Neural cell (in vitro differentiated cells): ENCODE results near the gene APOH. TPM values are rescaled to one million over a fixed set of nuclear protein-coding genes. Genes with fewer than 3 reads are reported as not detected.

ENCODE experiments used
- H2AFZ ChIP-seq: fragments of 200-600, 300-800 bp; sonication (generic), shearing (Covaris generic); 2 replicates; pipeline ENCODE4 v1.6.0; 2014; ENCODE audit warnings: low read depth, mild to moderate bottlenecking, antibody characterized with exemption, low read length, moderate library complexity
- H3F3A ChIP-seq: fragments of 200-600 bp; shearing (Covaris generic); 2 replicates; pipeline ENCODE4 v1.6.1; 2016; ENCODE audit warnings: mild to moderate bottlenecking, moderate library complexity, mixed read lengths, antibody characterized with exemption, low read length; ENCODE audit not compliant: insufficient read depth, poor library complexity, severe bottlenecking
- H3K27ac ChIP-seq: fragments of 200-600, 300-800 bp; sonication (generic), shearing (Covaris generic); 2 replicates; pipeline ENCODE4 v1.5.1; 2014; ENCODE audit warnings: mild to moderate bottlenecking, low read length, moderate library complexity
- H3K27me3 ChIP-seq: fragments of 300-800, 200-600 bp; sonication (generic), shearing (Covaris generic); 2 replicates; pipeline ENCODE4 v1.6.0; 2014; ENCODE audit warnings: mild to moderate bottlenecking, low read depth, low read length, moderate library complexity; ENCODE audit not compliant: insufficient read depth
- H3K36me3 ChIP-seq: fragments of 300-800, 200-600 bp; sonication (generic), shearing (Covaris generic); 2 replicates; pipeline ENCODE4 v1.5.1; 2014; ENCODE audit warnings: mild to moderate bottlenecking, antibody characterized with exemption, low read length, moderate library complexity; ENCODE audit not compliant: insufficient read depth
- H3K4me2 ChIP-seq: fragments of 300-800, 200-600 bp; sonication (generic), shearing (Covaris generic); 2 replicates; pipeline ENCODE4 v1.6.0; 2014; ENCODE audit warnings: mild to moderate bottlenecking, low read length
- H3K4me3 ChIP-seq: fragments of 300-800, 200-600 bp; sonication (generic), shearing (Covaris generic); 2 replicates; pipeline ENCODE4 v1.5.1; 2014; ENCODE audit warnings: mild to moderate bottlenecking, low read length, moderate library complexity
- H3K79me2 ChIP-seq: fragments of 200-600 bp; shearing (Covaris generic); replicated peaks from 2 replicates; pipeline ENCODE4 v1.6.0; 2014; ENCODE audit warnings: mild to moderate bottlenecking, low read length, moderate library complexity; ENCODE audit not compliant: insufficient read depth
- H3K9ac ChIP-seq: fragments of 300-800, 200-600 bp; sonication (generic), shearing (Covaris generic); 2 replicates; pipeline ENCODE4 v1.6.1; 2016; ENCODE audit warnings: mild to moderate bottlenecking, low read length, mixed read lengths
- H3K9me2 ChIP-seq: fragments of 200-600 bp; shearing (Covaris generic); 2 replicates; pipeline ENCODE4 v1.6.1; 2016; ENCODE audit warnings: mild to moderate bottlenecking, low read length, mixed read lengths; ENCODE audit not compliant: insufficient read depth
- H3K9me3 ChIP-seq: fragments of 200-600, 300-800 bp; sonication (generic), shearing (Covaris generic); 2 replicates; pipeline ENCODE4 v1.6.1; 2016; ENCODE audit warnings: mild to moderate bottlenecking, mixed run types, low read length, moderate library complexity, mixed read lengths
- H4K20me1 ChIP-seq: fragments of 200-600 bp; shearing (Covaris generic); 2 replicates; pipeline ENCODE4 v1.6.1; 2016; ENCODE audit warnings: mild to moderate bottlenecking, mixed run types; ENCODE audit not compliant: insufficient read depth
- EP300 ChIP-seq: fragments of 450-650 bp; conservative IDR thresholded peaks from 2 replicates; pipeline ENCODE4 v1.6.1; 2014; ENCODE audit warnings: antibody characterized with exemption, mild to moderate bottlenecking, moderate library complexity; ENCODE audit not compliant: poor library complexity, severe bottlenecking
- EZH2 ChIP-seq: fragments of 200-600, 300-800 bp; shearing (Covaris generic), sonication (generic); IDR thresholded peaks from 2 replicates; pipeline ENCODE4 v1.6.1; 2014; ENCODE audit warnings: antibody characterized with exemption, low read length, borderline replicate concordance, mild to moderate bottlenecking; ENCODE audit not compliant: insufficient read depth, poor library complexity, severe bottlenecking
- MXI1 ChIP-seq: fragments of 450-650 bp; conservative IDR thresholded peaks from 2 replicates; pipeline ENCODE4 v1.6.1; 2014; ENCODE audit warnings: antibody characterized with exemption, mild to moderate bottlenecking; ENCODE audit not compliant: poor library complexity, severe bottlenecking
- POLR2AphosphoS5 ChIP-seq: IDR thresholded peaks from 2 replicates; pipeline ENCODE4 v1.6.1; 2012
- RAD21 ChIP-seq: fragments of 450-650 bp; conservative IDR thresholded peaks from 2 replicates; pipeline ENCODE4 v1.6.1; 2014; ENCODE audit warnings: antibody characterized with exemption, mild to moderate bottlenecking, moderate library complexity
- REST ChIP-seq: IDR thresholded peaks from 2 replicates; pipeline ENCODE4 v1.6.1; 2012; ENCODE audit warnings: borderline replicate concordance
- SMC3 ChIP-seq: fragments of 450-650 bp; conservative IDR thresholded peaks from 2 replicates; pipeline ENCODE4 v1.6.1; 2014; ENCODE audit warnings: antibody characterized with exemption, mild to moderate bottlenecking, moderate library complexity; ENCODE audit not compliant: poor library complexity
- TAF1 ChIP-seq: IDR thresholded peaks from 2 replicates; pipeline ENCODE4 v1.6.1; 2012; ENCODE audit warnings: low read depth
- polyA plus RNA-seq: library from polyadenylated mRNA; depleted of rRNA; stranded (reverse); fragments of >200 nt; gene quantifications from 2 replicates; pipeline ENCODE4 v1.2.3, GENCODE V29; 2014
- TF ChIP-seq, protein P1 (sequence below): fragments of 450-650 bp; IDR thresholded peaks from 2 replicates; pipeline ENCODE4 v1.5.1; 2014; ENCODE audit warnings: antibody characterized with exemption, mild to moderate bottlenecking, moderate library complexity; ENCODE audit not compliant: poor library complexity, severe bottlenecking

APOH gene
- polyA plus RNA-seq, 1 donor from 2014 or later: not detected

DNA sequence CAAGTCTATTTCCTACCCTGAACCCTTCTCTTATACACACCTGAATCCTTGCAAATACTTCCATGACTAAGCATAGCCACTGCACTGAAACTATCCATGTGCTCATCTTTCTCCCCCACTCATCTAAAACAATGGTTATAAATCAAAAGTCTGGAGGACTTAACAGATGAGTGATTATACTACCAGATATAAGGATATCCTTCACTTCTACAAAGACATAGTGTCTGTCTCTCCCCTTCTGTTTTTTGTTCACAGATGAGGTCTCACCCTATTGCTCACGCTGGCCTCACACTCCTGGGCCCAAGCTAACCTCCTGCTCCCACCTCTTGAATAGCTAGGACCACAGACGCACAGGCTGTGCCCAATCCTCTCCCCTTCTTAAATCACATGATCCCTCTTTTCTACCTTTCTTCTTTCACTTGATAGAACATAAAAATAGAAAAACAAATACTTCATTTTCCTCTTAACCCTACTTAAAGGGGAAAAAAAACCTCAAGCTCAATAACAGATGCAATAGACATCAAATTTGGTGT lies 56.5 kb downstream of the APOH start:
- H3F3A ChIP-seq: no peaks in the 10 kb centered on the region
- no peak overlapping the region for H3K27ac ChIP-seq
- H3K4me2 ChIP-seq: no peak overlapping the region
- H2AFZ ChIP-seq: no peak overlapping the region
- no peaks in the 10 kb centered on the region for H3K9me2 ChIP-seq
- H3K4me3 ChIP-seq: no peak overlapping the region
- no peaks in the 10 kb centered on the region for H3K36me3 ChIP-seq
- no peaks in the 10 kb centered on the region for H3K9me3 ChIP-seq
- no peaks in the 10 kb centered on the region for H3K79me2 ChIP-seq
- TF ChIP-seq MXI1 (no peak), EZH2 (no peak), EP300 (no peak), RAD21 (no peak), TAF1 (no peak), SMC3 (no peak), POLR2AphosphoS5 (no peak), REST (no peak)
- TF ChIP-seq, protein P1, sequence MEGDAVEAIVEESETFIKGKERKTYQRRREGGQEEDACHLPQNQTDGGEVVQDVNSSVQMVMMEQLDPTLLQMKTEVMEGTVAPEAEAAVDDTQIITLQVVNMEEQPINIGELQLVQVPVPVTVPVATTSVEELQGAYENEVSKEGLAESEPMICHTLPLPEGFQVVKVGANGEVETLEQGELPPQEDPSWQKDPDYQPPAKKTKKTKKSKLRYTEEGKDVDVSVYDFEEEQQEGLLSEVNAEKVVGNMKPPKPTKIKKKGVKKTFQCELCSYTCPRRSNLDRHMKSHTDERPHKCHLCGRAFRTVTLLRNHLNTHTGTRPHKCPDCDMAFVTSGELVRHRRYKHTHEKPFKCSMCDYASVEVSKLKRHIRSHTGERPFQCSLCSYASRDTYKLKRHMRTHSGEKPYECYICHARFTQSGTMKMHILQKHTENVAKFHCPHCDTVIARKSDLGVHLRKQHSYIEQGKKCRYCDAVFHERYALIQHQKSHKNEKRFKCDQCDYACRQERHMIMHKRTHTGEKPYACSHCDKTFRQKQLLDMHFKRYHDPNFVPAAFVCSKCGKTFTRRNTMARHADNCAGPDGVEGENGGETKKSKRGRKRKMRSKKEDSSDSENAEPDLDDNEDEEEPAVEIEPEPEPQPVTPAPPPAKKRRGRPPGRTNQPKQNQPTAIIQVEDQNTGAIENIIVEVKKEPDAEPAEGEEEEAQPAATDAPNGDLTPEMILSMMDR: no peak
- H3K27me3 ChIP-seq: no peaks in the 10 kb centered on the region
- no peaks in the 10 kb centered on the region for H4K20me1 ChIP-seq
- H3K9ac ChIP-seq: no peak overlapping the region

GRCh38 chr17:66172144-66172543 lies 57.1 kb downstream of the APOH start:
- TF ChIP-seq SMC3: no peak
- no peak for TF ChIP-seq MXI1
- TF ChIP-seq POLR2AphosphoS5: no peak
- no peak for TF ChIP-seq RAD21
- no peak for TF ChIP-seq TAF1
- TF ChIP-seq, protein P1: no peak
- TF ChIP-seq EP300: no peak
- TF ChIP-seq EZH2: no peak
- Histone ChIP-seq H4K20me1 (no peaks in the 10 kb centered on the region), H3K36me3 (no peaks in the 10 kb centered on the region), H3K27me3 (no peaks in the 10 kb centered on the region), H2AFZ (no peak overlapping the region), H3K9me3 (no peaks in the 10 kb centered on the region), H3F3A (no peaks in the 10 kb centered on the region), H3K4me2 (no peak overlapping the region), H3K9me2 (no peaks in the 10 kb centered on the region), H3K9ac (no peak overlapping the region), H3K79me2 (no peaks in the 10 kb centered on the region), H3K27ac (no peak overlapping the region), H3K4me3 (no peak overlapping the region)
